Activated CD8-positive, alpha-beta memory T cell treated with anti-CD3 and anti-CD28 coated beads for 24 hours (primary cell): ENCODE measurements around the gene MAP3K15.

Experiments
- DNase-seq: peaks from one replicate; pipeline ENCODE4 v3.0.0-alpha.2; 2020

Gene MAP3K15

GRCh38 chrX:19392078-19392477 lies 123.2 kb downstream of the MAP3K15 start:
- DNase-seq = no peak

- peak; percentile 4 for DNase-seq
Measured at GRCh38 chrX:19389227-19389845, 126.0 kb downstream of the MAP3K15 start.

- peak; percentile 26 for DNase-seq
Measured at GRCh38 chrX:19388741-19389140, 126.6 kb downstream of the MAP3K15 start.

- peak; percentile 5 for DNase-seq
Measured at GRCh38 chrX:19388064-19388679, 127.1 kb downstream of the MAP3K15 start.

- DNase-seq = no peak
Measured at GRCh38 chrX:19386679-19387078, 128.6 kb downstream of the MAP3K15 start.

- DNase-seq = peak; percentile 71
Measured at GRCh38 chrX:19382555-19383145, 132.7 kb downstream of the MAP3K15 start.

GRCh38 chrX:19381326-19381725 lies 134.0 kb downstream of the MAP3K15 start:
- no peak for DNase-seq

- DNase-seq = no peak
Measured at GRCh38 chrX:19377799-19378198, 137.5 kb downstream of the MAP3K15 start.

- DNase-seq = no peak
Measured at GRCh38 chrX:19375546-19375945, 139.8 kb downstream of the MAP3K15 start.

GRCh38 chrX:19373351-19373891 lies 141.9 kb downstream of the MAP3K15 start:
- DNase-seq = no peak

GRCh38 chrX:19372547-19373331 lies 142.6 kb downstream of the MAP3K15 start:
- peak; percentile 61 for DNase-seq

GRCh38 chrX:19372170-19372546 lies 143.2 kb downstream of the MAP3K15 start:
- peak; percentile 83 for DNase-seq

- no peak for DNase-seq
Measured at GRCh38 chrX:19370061-19370460, 145.2 kb downstream of the MAP3K15 start.

GRCh38 chrX:19368576-19368975 lies 146.7 kb downstream of the MAP3K15 start:
- no peak for DNase-seq

GRCh38 chrX:19361701-19362100 lies 153.6 kb downstream of the MAP3K15 start:
- DNase-seq = no peak

GRCh38 chrX:19360903-19361302 lies 154.4 kb downstream of the MAP3K15 start:
- DNase-seq = no peak

GRCh38 chrX:19358521-19358920 lies 156.8 kb downstream of the MAP3K15 start:
- no peak for DNase-seq

GRCh38 chrX:19354625-19355024 lies 160.7 kb downstream of the MAP3K15 start:
- no peak for DNase-seq

- DNase-seq = no peak
Measured at GRCh38 chrX:19350941-19351384, 164.3 kb downstream of the MAP3K15 start.

- no peak for DNase-seq
Measured at GRCh38 chrX:19349264-19349663, 166.0 kb downstream of the MAP3K15 start.

GRCh38 chrX:19347916-19348315 lies 167.4 kb downstream of the MAP3K15 start:
- no peak for DNase-seq

- no peak for DNase-seq
Measured at GRCh38 chrX:19344661-19345060, 170.6 kb downstream of the MAP3K15 start.
